HEK293 (cell line): Measurements from ENCODE around the gene DOCK3.
A peak's percentile ranks its signal among the peaks of the same experiment; 100 is the strongest.

Experiments
- CTCF ChIA-PET: fragments of 350-600 bp; formaldehyde crosslinking; extraction: SDS; loops from one replicate; lab custom pipeline; 2021; ENCODE audit warnings: antibody characterized with exemption; lab: Yijun Ruan, JAX
- POLR2A ChIA-PET: fragments of 300-600 bp; formaldehyde crosslinking; extraction: SDS; loops from one replicate; lab custom pipeline; 2020; ENCODE audit warnings: antibody characterized with exemption, inconsistent platforms; lab: Yijun Ruan, JAX
- H3K27ac ChIP-seq: fragments of 200-500 bp; sonication (Bioruptor generic); 2 replicates; pipeline ENCODE4 v1.5.1; 2014; ENCODE audit warnings: low read depth, low read length, control low read depth, inconsistent platforms; ENCODE audit errors: extremely low read depth
- H3K36me3 ChIP-seq, 2 experiments: fragments of 200-500 bp in 1 of 2; sonication (Bioruptor generic) in 1 of 2; 1 replicate in 1 of 2; 2 replicates in 1 of 2; pipeline ENCODE4 v1.5.1; 2014 to 2017; ENCODE audit warnings: inconsistent platforms in 2 of 2, low read length in 2 of 2; ENCODE audit not compliant: control insufficient read depth in 2 of 2, insufficient read depth in 1 of 2
- H3K4me1 ChIP-seq: fragments of 200-500 bp; sonication (Bioruptor generic); 2 replicates; pipeline ENCODE4 v1.5.1; 2014; ENCODE audit warnings: mild to moderate bottlenecking, low read length, inconsistent platforms; ENCODE audit not compliant: control insufficient read depth, insufficient read depth
- H3K4me3 ChIP-seq: 2 replicates; pipeline ENCODE4 v1.5.1; 2011; ENCODE audit warnings: low read depth, mild to moderate bottlenecking, control low read depth, low read length, moderate library complexity
- H3K9me3 ChIP-seq: fragments of 200-500 bp; sonication (Bioruptor generic); 2 replicates; pipeline ENCODE4 v1.5.1; 2014; ENCODE audit warnings: low read depth, low read length, inconsistent platforms; ENCODE audit not compliant: control insufficient read depth, insufficient read depth
- EGR2 ChIP-seq: fragments of 450-650 bp; formaldehyde crosslinking; IDR thresholded peaks from 2 replicates; pipeline ENCODE4 v1.5.1; 2016; ENCODE audit warnings: low read depth, missing biosample characterization, missing genetic modification characterization
- KLF1 ChIP-seq: fragments of 450-650 bp; formaldehyde crosslinking; IDR thresholded peaks from 2 replicates; pipeline ENCODE4 v1.5.1; 2016; ENCODE audit warnings: missing biosample characterization, missing genetic modification characterization
- OSR2 ChIP-seq: fragments of 450-650 bp; formaldehyde crosslinking; IDR thresholded peaks from 2 replicates; pipeline ENCODE4 v1.5.1; 2016; ENCODE audit warnings: missing biosample characterization, missing genetic modification characterization
- PRDM6 ChIP-seq: fragments of 450-650 bp; formaldehyde crosslinking; IDR thresholded peaks from 2 replicates; pipeline ENCODE4 v1.5.1; 2017; ENCODE audit warnings: missing biosample characterization, missing genetic modification characterization
- SCRT2 ChIP-seq: fragments of 450-650 bp; formaldehyde crosslinking; IDR thresholded peaks from 2 replicates; pipeline ENCODE4 v1.5.1; 2016; ENCODE audit warnings: missing biosample characterization, missing genetic modification characterization
- SP7 ChIP-seq: fragments of 450-650 bp; formaldehyde crosslinking; IDR thresholded peaks from 2 replicates; pipeline ENCODE4 v1.5.1; 2016; ENCODE audit warnings: missing biosample characterization, missing genetic modification characterization
- YY1 ChIP-seq: fragments of 450-650 bp; formaldehyde crosslinking; IDR thresholded peaks from 2 replicates; pipeline ENCODE4 v1.5.1; 2018; ENCODE audit warnings: missing biosample characterization, missing genetic modification characterization
- ZBTB20 ChIP-seq: fragments of 450-650 bp; formaldehyde crosslinking; IDR thresholded peaks from 2 replicates; pipeline ENCODE4 v1.5.1; 2016; ENCODE audit warnings: missing biosample characterization, missing genetic modification characterization
- ZFHX2 ChIP-seq: fragments of 450-650 bp; formaldehyde crosslinking; conservative IDR thresholded peaks from 2 replicates; pipeline ENCODE4 v1.5.1; 2016; ENCODE audit warnings: missing biosample characterization, missing genetic modification characterization
- ZFP3 ChIP-seq: fragments of 450-650 bp; formaldehyde crosslinking; IDR thresholded peaks from 2 replicates; pipeline ENCODE4 v1.5.1; 2016; ENCODE audit warnings: low read depth, missing biosample characterization, missing genetic modification characterization
- ZFP41 ChIP-seq: fragments of 450-650 bp; formaldehyde crosslinking; IDR thresholded peaks from 2 replicates; pipeline ENCODE4 v1.5.1; 2016; ENCODE audit warnings: missing biosample characterization, missing genetic modification characterization, borderline replicate concordance
- ZNF121 ChIP-seq: fragments of 450-650 bp; formaldehyde crosslinking; IDR thresholded peaks from 2 replicates; pipeline ENCODE4 v1.5.1; 2016; ENCODE audit warnings: missing biosample characterization, missing genetic modification characterization
- ZNF138 ChIP-seq: fragments of 450-650 bp; formaldehyde crosslinking; IDR thresholded peaks from 2 replicates; pipeline ENCODE4 v1.5.1; 2016; ENCODE audit warnings: missing biosample characterization, missing genetic modification characterization, borderline replicate concordance
- ZNF157 ChIP-seq: fragments of 450-650 bp; formaldehyde crosslinking; IDR thresholded peaks from 2 replicates; pipeline ENCODE4 v1.5.1; 2016; ENCODE audit warnings: missing biosample characterization, missing genetic modification characterization
- ZNF16 ChIP-seq: fragments of 450-650 bp; formaldehyde crosslinking; IDR thresholded peaks from 2 replicates; pipeline ENCODE4 v1.5.1; 2016; ENCODE audit warnings: low read depth, missing biosample characterization, missing genetic modification characterization
- ZNF214 ChIP-seq: fragments of 450-650 bp; formaldehyde crosslinking; IDR thresholded peaks from 2 replicates; pipeline ENCODE4 v1.5.1; 2017; ENCODE audit warnings: missing biosample characterization, mild to moderate bottlenecking, missing genetic modification characterization, borderline replicate concordance
- ZNF404 ChIP-seq: fragments of 450-650 bp; formaldehyde crosslinking; IDR thresholded peaks from 2 replicates; pipeline ENCODE4 v1.5.1; 2017; ENCODE audit warnings: missing biosample characterization, missing genetic modification characterization
- ZNF433 ChIP-seq: fragments of 450-650 bp; formaldehyde crosslinking; IDR thresholded peaks from 2 replicates; pipeline ENCODE4 v1.5.1; 2016; ENCODE audit warnings: missing biosample characterization, missing genetic modification characterization, low read depth
- ZNF48 ChIP-seq: fragments of 450-650 bp; formaldehyde crosslinking; IDR thresholded peaks from 2 replicates; pipeline ENCODE4 v1.5.1; 2016; ENCODE audit warnings: missing biosample characterization, missing genetic modification characterization
- ZNF510 ChIP-seq: fragments of 450-650 bp; formaldehyde crosslinking; IDR thresholded peaks from 2 replicates; pipeline ENCODE4 v1.5.1; 2018; ENCODE audit warnings: mild to moderate bottlenecking, missing genetic modification characterization, missing biosample characterization; ENCODE audit not compliant: insufficient replicate concordance
- ZNF548 ChIP-seq: fragments of 450-650 bp; formaldehyde crosslinking; IDR thresholded peaks from 2 replicates; pipeline ENCODE4 v1.5.1; 2016; ENCODE audit warnings: missing biosample characterization, missing genetic modification characterization
- ZNF660 ChIP-seq: fragments of 450-650 bp; IDR thresholded peaks from 2 replicates; pipeline ENCODE4 v1.5.1; 2018; ENCODE audit warnings: missing biosample characterization, mild to moderate bottlenecking, missing genetic modification characterization
- ZNF701 ChIP-seq: fragments of 450-650 bp; formaldehyde crosslinking; IDR thresholded peaks from 2 replicates; pipeline ENCODE4 v1.5.1; 2016; ENCODE audit warnings: missing biosample characterization, missing genetic modification characterization
- ZNF768 ChIP-seq: fragments of 450-650 bp; formaldehyde crosslinking; IDR thresholded peaks from 2 replicates; pipeline ENCODE4 v1.5.1; 2018; ENCODE audit warnings: missing biosample characterization, mild to moderate bottlenecking, missing genetic modification characterization
- ZNF777 ChIP-seq: fragments of 450-650 bp; formaldehyde crosslinking; IDR thresholded peaks from 2 replicates; pipeline ENCODE4 v1.5.1; 2017; ENCODE audit warnings: missing biosample characterization, missing genetic modification characterization, borderline replicate concordance
- TF ChIP-seq, protein P1 (sequence below): fragments of 450-650 bp; formaldehyde crosslinking; IDR thresholded peaks from 2 replicates; pipeline ENCODE4 v1.5.1; 2016; ENCODE audit warnings: missing biosample characterization, missing genetic modification characterization

DOCK3 gene

DNA sequence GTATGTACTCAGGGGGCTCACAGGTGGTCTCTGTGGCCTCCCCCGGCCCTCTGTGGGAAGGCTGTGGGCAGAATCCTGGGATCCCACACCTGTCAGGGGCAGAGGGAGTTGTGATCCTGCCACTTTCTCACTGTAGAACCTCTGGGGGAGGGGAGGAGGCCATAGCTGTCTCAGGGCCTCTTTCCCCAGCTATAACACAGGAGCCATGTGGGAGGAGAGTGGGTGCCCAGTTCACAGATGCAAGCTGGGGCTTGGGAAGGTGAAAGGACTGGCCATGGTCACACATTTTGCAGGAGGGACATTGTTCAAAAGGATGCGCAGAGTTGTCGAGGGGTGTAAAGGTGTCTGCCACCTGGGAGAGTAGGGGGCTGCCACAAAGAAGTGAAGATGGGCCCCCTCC is 46.1 kb upstream of the DOCK3 start:
- H3K4me3 ChIP-seq: no peak overlapping the region
- TF ChIP-seq ZFHX2: peak; percentile 67
- TF ChIP-seq OSR2 (tag by site-specific recombination): no peak
- TF ChIP-seq EGR2 (tag by site-specific recombination): peak; percentile 78
- H3K27ac ChIP-seq: no peak overlapping the region
- H3K36me3 ChIP-seq: peaks cover 0 to 12% of the 10 kb centered on the region in 2 experiments; a peak in 1 of 3 replicates
- POLR2A ChIA-PET: no interaction called here
- CTCF ChIA-PET: interaction anchor here (0.8 to 2.8 kb wide), 5 partner anchors 13 to 33 kb away, joined by 3 to 25 read pairs (median 5); no protein-coding TSS in a partner anchor
- H3K4me1 ChIP-seq: peaks cover 2% of the 10 kb centered on the region
- H3K9me3 ChIP-seq: no peaks in the 10 kb centered on the region

- H3K4me3 ChIP-seq: no peak overlapping the region
- ChIA-PET CTCF (interaction anchor here (1.1 to 1.5 kb wide), 4 partner anchors 23 to 742 kb away, joined by 3 to 7 read pairs (median 4); no protein-coding TSS in a partner anchor), POLR2A (interaction anchor here (1.1 kb wide), 1 partner anchor 755 kb away, joined by 4 read pairs; the partner anchor contains the start of gene MANF)
- TF ChIP-seq SP7 (tag by site-specific recombination): no peak
- TF ChIP-seq ZNF16 (tag by site-specific recombination): no peak
- TF ChIP-seq KLF1 (tag by site-specific recombination): peak; percentile 34
- H3K36me3 ChIP-seq: no peaks in the 10 kb centered on the region
- peaks cover 2% of the 10 kb centered on the region for H3K4me1 ChIP-seq
- no peaks in the 10 kb centered on the region for H3K9me3 ChIP-seq
- H3K27ac ChIP-seq: no peak overlapping the region
These were observed 44.3 kb upstream of the DOCK3 start for GRCh38 chr3:50630394-50630793.

DNA sequence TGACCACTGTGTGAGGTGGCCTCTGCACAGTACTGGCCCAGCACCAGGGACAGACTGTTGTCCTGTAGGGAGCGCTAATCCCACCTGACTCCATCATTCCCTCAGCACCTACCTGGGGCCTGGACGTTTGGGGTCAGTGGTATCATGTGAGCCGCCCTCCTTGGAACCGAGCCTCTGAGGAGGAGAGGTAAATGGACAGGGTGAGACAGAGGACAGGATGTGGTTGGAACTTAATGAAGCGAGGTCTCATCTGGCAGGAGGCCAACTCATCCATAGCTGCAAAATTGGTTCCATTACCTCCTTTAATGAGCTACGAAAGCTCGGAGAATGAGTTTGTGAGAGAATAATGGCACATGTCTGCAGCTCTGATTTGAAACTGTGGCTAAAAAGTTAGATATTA is 43.9 kb upstream of the DOCK3 start:
- H3K27ac ChIP-seq: no peak overlapping the region
- POLR2A ChIA-PET: interaction anchor here (1.1 kb wide), 1 partner anchor 755 kb away, joined by 4 read pairs; the partner anchor contains the start of gene MANF
- peaks cover 2% of the 10 kb centered on the region for H3K4me1 ChIP-seq
- no peaks in the 10 kb centered on the region for H3K9me3 ChIP-seq
- CTCF ChIA-PET: interaction anchor here (0.8 to 1.7 kb wide), 6 partner anchors 14 to 741 kb away, joined by 3 to 7 read pairs (median 4); partner anchors contain the start of gene MAPKAPK3
- H3K36me3 ChIP-seq: no peaks in the 10 kb centered on the region
- no peak overlapping the region for H3K4me3 ChIP-seq
- TF ChIP-seq ZNF214 (no peak), ZFP41 (no peak), ZNF768 (tag by site-specific recombination) (no peak), ZNF433 (no peak), ZNF404 (tag by site-specific recombination) (no peak), YY1 (no peak), ZNF701 (tag by site-specific recombination) (no peak), ZNF660 (tag by site-specific recombination) (no peak), ZNF510 (tag by site-specific recombination) (no peak), ZNF121 (no peak), ZFP3 (tag by site-specific recombination) (no peak), ZNF157 (tag by site-specific recombination) (no peak), ZNF777 (tag by site-specific recombination) (no peak), ZNF48 (tag by site-specific recombination) (no peak), ZNF138 (tag by site-specific recombination) (no peak)

- POLR2A ChIA-PET: interaction anchor here (1.1 kb wide), 1 partner anchor 16 kb away, joined by 3 read pairs; the partner anchor contains the start of gene MAPKAPK3
- Histone ChIP-seq H3K9me3 (no peaks in the 10 kb centered on the region), H3K27ac (no peak overlapping the region; the same call in 1 of the 2 replicates), H3K4me3 (no peak overlapping the region), H3K4me1 (peaks cover 2% of the 10 kb centered on the region), H3K36me3 (no peaks in the 10 kb centered on the region)
- CTCF ChIA-PET: interaction anchor here (0.7 to 1.7 kb wide), 4 partner anchors 16 to 44 kb away, joined by 3 to 9 read pairs (median 4); partner anchors contain the start of gene MAPKAPK3
- TF ChIP-seq SCRT2 (tag by site-specific recombination) (no peak), PRDM6 (tag by site-specific recombination) (peak; percentile 47; the same call in 1 of the 2 replicates), SP7 (tag by site-specific recombination) (peak; percentile 55; the same call in 1 of the 2 replicates), ZBTB20 (tag by site-specific recombination) (0 out of 2 replicates have a peak, but pooled peaks have one; percentile 20), ZFHX2 (peak; percentile 51), EGR2 (tag by site-specific recombination) (peak; percentile 60; the same call in 1 of the 2 replicates), ZNF548 (no peak), OSR2 (tag by site-specific recombination) (peak; percentile 66; the same call in 1 of the 2 replicates)
- TF ChIP-seq, protein P1, sequence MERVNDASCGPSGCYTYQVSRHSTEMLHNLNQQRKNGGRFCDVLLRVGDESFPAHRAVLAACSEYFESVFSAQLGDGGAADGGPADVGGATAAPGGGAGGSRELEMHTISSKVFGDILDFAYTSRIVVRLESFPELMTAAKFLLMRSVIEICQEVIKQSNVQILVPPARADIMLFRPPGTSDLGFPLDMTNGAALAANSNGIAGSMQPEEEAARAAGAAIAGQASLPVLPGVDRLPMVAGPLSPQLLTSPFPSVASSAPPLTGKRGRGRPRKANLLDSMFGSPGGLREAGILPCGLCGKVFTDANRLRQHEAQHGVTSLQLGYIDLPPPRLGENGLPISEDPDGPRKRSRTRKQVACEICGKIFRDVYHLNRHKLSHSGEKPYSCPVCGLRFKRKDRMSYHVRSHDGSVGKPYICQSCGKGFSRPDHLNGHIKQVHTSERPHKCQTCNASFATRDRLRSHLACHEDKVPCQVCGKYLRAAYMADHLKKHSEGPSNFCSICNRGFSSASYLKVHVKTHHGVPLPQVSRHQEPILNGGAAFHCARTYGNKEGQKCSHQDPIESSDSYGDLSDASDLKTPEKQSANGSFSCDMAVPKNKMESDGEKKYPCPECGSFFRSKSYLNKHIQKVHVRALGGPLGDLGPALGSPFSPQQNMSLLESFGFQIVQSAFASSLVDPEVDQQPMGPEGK: 0 out of 2 replicates have a peak, but pooled peaks have one; percentile 24
These were observed 42.3 kb upstream of the DOCK3 start for GRCh38 chr3:50632450-50632849.
